Activated CD8-positive, alpha-beta memory T cell treated with anti-CD3 and anti-CD28 coated beads for 1 hour (primary cell): Measurements from ENCODE around the gene MRPL42.
A peak's percentile ranks its signal among the peaks of the same experiment; 100 is the strongest.
"Not testable (repeated sequence)": the region's sequence is repeated elsewhere in the genome, so short reads cannot be mapped to it uniquely, and the experiment has no call there.

Experiments used
- DNase-seq, 2 donors: peaks; one replicate each; pipeline ENCODE4 v3.0.0-alpha.2; 2020; ENCODE audit warnings: low read depth in 1 of 2; ENCODE audit errors: extremely low read depth in 1 of 2

The MRPL42 gene

GRCh38 chr12:93467351-93468007 is at the start of gene MRPL42:
MRPL42 (plus strand) TSS chr12:93467514; CDS start chr12:93469286, 1,772 bp downstream.
- peak; percentile 66 to 90 for DNase-seq

- no peak for DNase-seq
These were observed 49.3 kb upstream of the MRPL42 start for GRCh38 chr12:93417967-93418480.

- DNase-seq = no peak
These were observed 47.8 kb upstream of the MRPL42 start for GRCh38 chr12:93419388-93420034.

- DNase-seq = no peak
These were observed 45.3 kb upstream of the MRPL42 start for GRCh38 chr12:93422050-93422449.

DNA sequence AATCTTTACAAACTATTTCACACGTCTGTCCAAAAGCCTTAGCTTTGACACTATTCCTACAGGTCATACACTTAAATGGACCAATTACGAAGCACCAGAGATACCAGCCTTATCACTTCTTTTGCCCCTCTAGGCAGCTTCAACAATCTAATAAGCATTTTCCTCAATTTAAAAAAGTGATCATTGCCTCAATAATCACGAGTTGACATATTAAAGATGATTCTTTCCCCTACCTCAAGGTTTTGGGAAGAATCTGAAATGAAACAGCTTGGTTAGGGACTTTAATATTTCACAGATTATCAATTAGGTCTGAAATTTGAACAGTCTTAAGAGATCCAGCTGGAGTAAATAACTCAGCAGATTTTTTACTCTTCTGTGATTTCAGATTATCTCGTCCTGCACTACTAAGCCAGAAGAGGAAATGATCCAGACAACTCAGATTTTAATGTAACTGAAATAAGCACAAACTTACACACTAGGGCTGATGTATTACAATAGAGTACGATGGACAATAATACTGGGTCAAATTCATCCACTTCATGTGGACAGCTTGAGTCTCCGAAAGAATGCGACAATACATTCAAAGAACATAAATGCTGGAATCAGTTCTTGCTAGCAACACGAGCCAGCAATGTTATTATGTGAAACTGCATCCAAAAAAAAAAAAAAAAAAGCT is 41.4 kb upstream of the MRPL42 start:
- DNase-seq = no peak

DNA sequence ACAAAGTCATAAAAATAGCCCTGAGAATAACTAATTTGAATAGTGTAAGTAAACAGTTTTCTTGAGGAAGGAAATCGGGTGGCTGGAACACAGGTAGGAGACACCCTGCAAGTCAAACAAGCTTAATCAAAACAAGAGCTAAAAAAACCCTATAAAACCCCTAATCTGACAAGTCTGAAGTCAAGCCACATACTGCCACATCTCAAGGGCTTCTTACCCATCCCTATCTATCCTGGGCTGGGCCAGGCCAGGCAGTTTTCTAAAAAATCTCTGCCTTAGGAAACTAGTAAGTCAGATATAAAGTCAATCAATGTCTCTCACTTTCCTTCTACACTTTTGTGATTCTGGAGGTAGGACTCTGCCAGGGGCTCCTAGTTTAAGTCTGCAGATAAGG is 40.9 kb upstream of the MRPL42 start:
- no peak for DNase-seq

DNA sequence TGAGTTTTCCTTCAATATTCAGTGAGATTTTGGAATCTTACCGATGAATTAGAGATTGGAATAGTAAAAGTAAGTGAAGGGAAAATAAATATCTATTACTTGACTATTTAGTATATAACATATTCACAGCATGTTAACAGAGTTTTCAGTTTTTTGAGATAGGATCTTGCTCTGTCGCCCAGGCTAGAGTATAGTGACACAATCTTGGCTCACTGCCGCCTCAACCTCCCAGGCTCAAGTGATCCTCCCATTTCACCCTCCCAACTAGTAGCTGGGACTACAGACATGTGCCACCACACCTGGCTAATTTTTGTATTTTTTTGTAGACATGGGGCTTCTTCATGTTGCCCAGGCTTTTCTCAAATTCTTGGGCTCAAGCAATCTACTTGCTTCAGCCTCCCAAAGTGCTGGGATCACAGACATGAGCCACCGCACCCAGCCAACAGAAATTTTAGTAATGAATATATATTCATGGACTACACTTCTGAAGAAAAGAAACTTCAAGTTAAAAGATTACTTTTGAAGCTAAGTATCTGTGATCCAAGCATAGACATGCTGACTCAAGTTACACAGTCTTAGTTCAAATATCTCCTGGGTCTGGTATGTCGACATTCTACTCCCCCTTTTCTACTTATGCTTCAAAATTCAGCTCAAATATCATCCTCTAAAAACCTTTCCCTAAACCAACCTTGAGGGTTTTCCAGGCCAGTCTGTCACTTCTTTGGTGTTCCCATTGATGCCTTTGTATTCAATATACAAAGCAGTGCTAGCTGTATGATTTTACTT is 39.3 kb upstream of the MRPL42 start:
- DNase-seq = no peak

DNA sequence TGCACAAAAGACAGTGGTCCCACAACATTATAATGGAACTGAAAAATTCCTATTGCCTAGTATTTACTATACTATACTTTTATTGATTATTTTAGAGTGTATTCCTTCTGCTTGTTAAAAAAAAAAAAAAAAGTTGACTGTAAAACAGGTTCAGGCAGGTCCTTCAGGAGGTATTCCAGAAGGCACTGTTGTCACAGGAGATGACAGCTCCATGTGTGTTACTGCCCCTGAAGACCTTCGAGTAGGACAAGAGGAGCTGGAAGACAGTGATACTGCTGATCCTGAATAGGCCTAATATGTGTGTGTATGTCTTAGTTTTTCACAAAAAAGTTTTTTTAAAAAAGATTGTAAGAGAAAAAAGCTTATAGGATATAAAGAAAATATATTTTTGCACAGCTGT is 37.9 kb upstream of the MRPL42 start:
- no peak for DNase-seq

DNA sequence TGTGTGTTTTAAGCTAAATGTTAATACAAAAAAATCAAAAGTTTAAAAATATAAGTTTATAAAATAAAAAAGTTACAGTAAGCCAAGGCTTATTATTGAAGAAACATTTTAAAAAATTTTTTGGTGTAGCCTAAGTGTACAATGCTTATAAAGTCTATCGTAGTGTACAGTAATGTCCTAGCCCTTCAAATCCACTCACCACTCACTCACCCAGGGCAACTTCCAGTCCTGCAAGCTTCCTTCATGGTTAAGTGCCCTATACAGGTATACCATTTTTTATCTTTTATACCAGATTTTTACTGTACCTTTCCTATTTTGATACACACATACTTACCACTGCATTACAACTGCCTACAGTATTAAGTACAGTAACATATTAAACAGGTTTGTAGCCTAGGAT is 37.5 kb upstream of the MRPL42 start:
- no peak for DNase-seq

DNA sequence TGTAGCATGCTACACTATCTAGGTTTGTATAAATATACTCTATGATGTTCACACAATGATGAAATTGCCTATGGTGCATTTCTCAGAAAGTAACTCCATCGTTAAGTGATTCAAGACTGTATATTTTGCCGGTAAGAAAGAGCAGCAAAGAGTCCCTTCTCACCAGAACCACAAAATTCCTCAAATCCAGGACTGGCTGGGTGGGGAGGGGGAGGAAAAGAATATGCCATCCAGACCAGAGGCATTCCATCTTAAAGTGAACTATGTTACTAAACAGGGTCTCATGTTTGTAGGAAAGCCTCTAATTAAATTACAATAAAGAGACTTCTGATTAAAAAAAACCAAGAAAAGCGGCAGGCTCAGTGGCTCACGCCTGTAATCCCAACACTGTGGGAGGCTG is 37.0 kb upstream of the MRPL42 start:
- DNase-seq = no peak

GRCh38 chr12:93432031-93432430 is 35.3 kb upstream of the MRPL42 start:
- not testable (repeated sequence) for DNase-seq

DNA sequence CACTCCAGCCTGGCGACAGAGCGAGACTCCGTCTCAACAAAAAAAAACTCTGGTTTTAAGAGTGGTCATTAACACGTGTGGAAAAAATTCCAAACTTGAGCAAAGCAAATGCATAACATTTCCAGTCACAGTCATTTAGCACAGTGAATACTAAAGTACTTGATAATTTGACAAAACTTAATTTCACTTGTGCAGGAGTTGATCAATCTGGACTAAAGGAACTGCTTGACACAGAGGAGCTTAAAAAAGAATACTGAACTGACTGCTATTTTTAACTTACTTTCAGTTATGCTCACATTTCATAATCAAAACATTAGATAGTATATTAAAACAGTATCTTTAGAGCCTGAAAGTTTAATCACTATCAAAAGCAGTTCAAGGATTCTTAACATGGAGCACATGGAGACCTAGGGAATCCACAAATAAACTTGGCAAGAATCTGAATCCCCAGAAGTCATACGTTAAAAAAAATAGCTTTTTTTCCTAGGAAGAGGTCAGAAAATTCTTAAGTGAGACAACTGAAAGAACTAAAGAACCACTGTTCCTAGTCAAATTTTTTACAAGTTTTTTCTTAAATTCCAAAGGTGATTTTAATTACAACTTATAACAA is 33.0 kb upstream of the MRPL42 start:
- no peak for DNase-seq

- no peak for DNase-seq
These were observed 28.9 kb upstream of the MRPL42 start for GRCh38 chr12:93438266-93439050.

- no peak for DNase-seq
These were observed 27.1 kb upstream of the MRPL42 start for GRCh38 chr12:93440043-93440835.

DNA sequence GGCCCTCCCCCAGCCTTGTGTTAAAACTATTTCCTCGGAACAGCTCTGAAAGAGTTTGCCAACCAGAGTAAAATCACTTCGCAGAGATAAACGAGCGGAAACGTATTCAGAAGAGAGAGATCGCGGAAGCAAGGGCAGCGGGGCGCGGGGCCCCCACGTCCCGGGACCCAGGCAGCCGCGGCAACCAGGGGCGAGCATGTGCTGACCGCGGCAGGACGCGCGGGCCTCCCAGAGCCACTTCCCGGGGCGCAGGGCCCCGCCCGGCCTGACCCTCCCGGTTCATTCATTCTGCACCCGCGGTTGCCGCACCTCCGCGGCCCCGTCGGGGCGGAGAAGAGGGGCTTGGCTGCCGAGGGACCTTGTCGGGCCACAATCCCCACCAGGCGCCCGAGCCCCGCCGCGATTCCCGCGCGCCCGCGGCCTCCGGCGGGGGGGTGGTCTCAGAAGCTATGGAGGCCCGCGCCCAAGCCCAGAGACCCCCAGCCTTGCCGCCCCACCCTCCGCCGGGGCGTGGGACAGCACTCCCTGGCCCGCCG is 26.2 kb upstream of the MRPL42 start:
- DNase-seq = peak in 1 of 2 donors; percentile 11

GRCh38 chr12:93441617-93442410 is 25.5 kb upstream of the MRPL42 start, which contains the start of gene UBE2N:
UBE2N (minus strand) TSS chr12:93441947; CDS start chr12:93441884, 63 bp downstream.
- DNase-seq = peak; percentile 86 to 95

- no peak for DNase-seq
These were observed 24.6 kb upstream of the MRPL42 start for GRCh38 chr12:93442411-93443340.
